Fibroblast of pulmonary artery (primary cell): ENCODE measurements around the gene RNF180.

Experiments used
- DNase-seq: peaks from one replicate; pipeline ENCODE4 v3.0.0-alpha.2; 2010; ENCODE audit warnings: low read depth
- H3K4me3 ChIP-seq: replicated peaks from 2 replicates; pipeline ENCODE4 v1.5.1; 2011; ENCODE audit warnings: low read depth, mild to moderate bottlenecking, control low read depth, low read length, moderate library complexity
- CTCF ChIP-seq: IDR thresholded peaks from 2 replicates; pipeline ENCODE4 v1.5.1; 2011; ENCODE audit warnings: mild to moderate bottlenecking, control low read depth, low read length, inconsistent platforms; ENCODE audit errors: missing control alignments

RNF180 gene

GRCh38 chr5:64299805-64300204 lies 134.2 kb downstream of the RNF180 start:
- peak; percentile 17 for DNase-seq
- no peak overlapping the region for H3K4me3 ChIP-seq
- TF ChIP-seq CTCF, result no peak

GRCh38 chr5:64301566-64301965 lies 135.9 kb downstream of the RNF180 start:
- no peak for TF ChIP-seq CTCF
- DNase-seq, result peak; percentile 3

GRCh38 chr5:64308135-64308534 lies 142.5 kb downstream of the RNF180 start:
- H3K4me3 ChIP-seq, result no peak overlapping the region
- no peak for DNase-seq
- no peak for TF ChIP-seq CTCF

More at GRCh38 chr5:64301566-64301965, 135.9 kb downstream of the RNF180 start:
- no peak overlapping the region for H3K4me3 ChIP-seq

- H3K4me3 ChIP-seq, result no peak overlapping the region
- no peak for TF ChIP-seq CTCF
- DNase-seq, result no peak
Observed at GRCh38 chr5:64312491-64312890, 146.8 kb downstream of the RNF180 start.

GRCh38 chr5:64315778-64316177 lies 150.1 kb downstream of the RNF180 start:
- no peak for TF ChIP-seq CTCF
- no peak overlapping the region for H3K4me3 ChIP-seq
- DNase-seq, result no peak

GRCh38 chr5:64318175-64318574 lies 152.5 kb downstream of the RNF180 start:
- no peak for TF ChIP-seq CTCF
- no peak for DNase-seq

GRCh38 chr5:64323591-64323990 lies 157.9 kb downstream of the RNF180 start:
- no peak overlapping the region for H3K4me3 ChIP-seq
- DNase-seq, result no peak
- TF ChIP-seq CTCF, result no peak

More at GRCh38 chr5:64318175-64318574, 152.5 kb downstream of the RNF180 start:
- H3K4me3 ChIP-seq, result no peak overlapping the region
